Bronchial epithelial cell (primary cell): ENCODE measurements around the gene STK38L. TPM values are rescaled to one million over a fixed set of nuclear protein-coding genes. Genes with fewer than 3 reads are reported as not detected.

Experiments used
- DNase-seq: peaks from one replicate; pipeline ENCODE4 v3.0.0-alpha.2; 2010; ENCODE audit warnings: low read depth
- FAIRE-seq: peaks from 2 replicates; lab custom pipeline; 2011; peaks lifted over from hg19 to GRCh38; lab: Jason Lieb, UNC
- H3K27me3 ChIP-seq: 2 replicates; pipeline ENCODE4 v1.5.1; 2011; ENCODE audit warnings: low read length; ENCODE audit not compliant: control insufficient read depth, insufficient read depth
- H3K36me3 ChIP-seq: 2 replicates; pipeline ENCODE4 v1.5.1; 2011; ENCODE audit warnings: low read length; ENCODE audit not compliant: control insufficient read depth, insufficient read depth
- H3K4me3 ChIP-seq: 2 replicates; pipeline ENCODE4 v1.5.1; 2011; ENCODE audit warnings: mild to moderate bottlenecking, low read depth, low read length, control low read depth
- CTCF ChIP-seq: IDR thresholded peaks from 2 replicates; pipeline ENCODE4 v1.5.1; 2011; ENCODE audit warnings: mild to moderate bottlenecking, moderate library complexity, low read length, control low read depth, inconsistent platforms; ENCODE audit not compliant: insufficient read depth, severe bottlenecking
- total RNA-seq: library from RNA; depleted of rRNA; stranded (reverse); fragments of >200 nt; gene quantifications from 2 replicates; pipeline ENCODE4 v1.2.1, GENCODE V29; 2014

The STK38L gene
- total RNA-seq, 1 donor from 2014 or later: 25.0 TPM

GRCh38 chr12:27260746-27261145 is 16.7 kb downstream of the STK38L start:
- TF ChIP-seq CTCF: no peak

GRCh38 chr12:27261866-27262265 is 17.8 kb downstream of the STK38L start:
- Histone ChIP-seq H3K27me3 (no peaks in the 10 kb centered on the region), H3K4me3 (no peak overlapping the region), H3K36me3 (no peaks in the 10 kb centered on the region)
- TF ChIP-seq CTCF: no peak
- FAIRE-seq (no peak), DNase-seq (peak; percentile 40)

More at GRCh38 chr12:27260746-27261145, 16.7 kb downstream of the STK38L start:
- Histone ChIP-seq H3K27me3 (no peaks in the 10 kb centered on the region), H3K36me3 (no peaks in the 10 kb centered on the region), H3K4me3 (no peak overlapping the region)
- DNase-seq (peak; percentile 59), FAIRE-seq (no peak)

GRCh38 chr12:27270148-27270547 is 26.1 kb downstream of the STK38L start:
- no peak for TF ChIP-seq CTCF
- FAIRE-seq: no peak

GRCh38 chr12:27271206-27271605 is 27.1 kb downstream of the STK38L start:
- no peak for TF ChIP-seq CTCF
- FAIRE-seq (no peak), DNase-seq (no peak)
- no peak overlapping the region for H3K4me3 ChIP-seq
- no peaks in the 10 kb centered on the region for H3K27me3 ChIP-seq
- H3K36me3 ChIP-seq: peaks cover 1% of the 10 kb centered on the region

More at GRCh38 chr12:27270148-27270547, 26.1 kb downstream of the STK38L start:
- Histone ChIP-seq H3K27me3 (no peaks in the 10 kb centered on the region), H3K4me3 (no peak overlapping the region), H3K36me3 (peaks cover 1% of the 10 kb centered on the region)
- no peak for DNase-seq

- no peaks in the 10 kb centered on the region for H3K27me3 ChIP-seq
- DNase-seq (no peak), FAIRE-seq (no peak)
- H3K36me3 ChIP-seq: no peaks in the 10 kb centered on the region
- no peak overlapping the region for H3K4me3 ChIP-seq
- no peak for TF ChIP-seq CTCF
Measured at GRCh38 chr12:27272373-27273028, 28.4 kb downstream of the STK38L start.

GRCh38 chr12:27273114-27273513 is 29.0 kb downstream of the STK38L start:
- H3K36me3 ChIP-seq: no peaks in the 10 kb centered on the region
- TF ChIP-seq CTCF: no peak
- no peak overlapping the region for H3K4me3 ChIP-seq
- DNase-seq (no peak), FAIRE-seq (no peak)
- H3K27me3 ChIP-seq: no peaks in the 10 kb centered on the region
